ENCODE measurements around the gene DBX1.

Gene DBX1

DNA sequence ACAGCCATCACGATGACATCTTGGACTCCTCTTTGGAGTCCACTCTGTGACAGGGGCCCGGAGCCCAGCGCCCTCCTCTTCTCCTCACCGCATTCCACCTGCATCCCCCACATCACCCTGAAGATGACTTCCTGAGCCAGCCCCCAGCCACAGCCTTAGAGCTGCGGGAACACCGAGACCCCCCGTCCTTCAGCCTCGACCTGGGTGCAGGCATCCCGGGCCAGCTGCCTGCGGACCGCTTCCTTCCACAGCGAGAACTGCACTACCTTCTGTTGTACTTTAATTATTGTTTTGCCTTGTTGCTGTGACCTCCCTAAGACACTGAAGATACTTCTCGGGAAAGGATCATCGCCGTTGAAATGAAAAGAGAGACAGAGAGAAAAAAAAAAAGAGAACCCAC is 42.1 kb downstream of the DBX1 start:
- no peak for DNase-seq
- Histone ChIP-seq H3K9me3 (replicated peaks; ENCODE audit: insufficient read depth, low read length) (no peaks in the 10 kb centered on the region), H3F3A (ENCODE audit: insufficient read depth, low read length) (no peaks in the 10 kb centered on the region), H3K9me2 (replicated peaks; ENCODE audit: insufficient read depth, low read length) (no peaks in the 10 kb centered on the region), H2AFZ (ENCODE audit: low read length) (no peak overlapping the region), H3K9ac (ENCODE audit: low read length) (no peak overlapping the region), H3K79me2 (ENCODE audit: low read length) (no peaks in the 10 kb centered on the region), H3K27ac (ENCODE audit: low read length) (no peak overlapping the region), H4K20me1 (ENCODE audit: insufficient read depth, low read length) (no peaks in the 10 kb centered on the region), H3K27me3 (replicated peaks; ENCODE audit: insufficient read depth, low read length) (no peaks in the 10 kb centered on the region), H3K4me3 (ENCODE audit: low read length) (no peak overlapping the region), H3K4me2 (ENCODE audit: low read depth, low read length) (no peak overlapping the region), H3K36me3 (replicated peaks; ENCODE audit: insufficient read depth, low read length) (no peaks in the 10 kb centered on the region), H3K4me1 (ENCODE audit: low read length) (no peaks in the 10 kb centered on the region)
- TF ChIP-seq EZH2phosphoT487 (IDR thresholded peaks at IDR 0.05; ENCODE audit: low read length) = no peak
- no peak for TF ChIP-seq EZH2 (optimal IDR thresholded peaks at IDR 0.05; ENCODE audit: low read depth, low read length)
- TF ChIP-seq CTCF (IDR thresholded peaks at IDR 0.05; ENCODE audit: low read length) = no peak

GRCh38 chr11:20117291-20117690 is 43.0 kb downstream of the DBX1 start:
- Histone ChIP-seq H3K36me3 (replicated peaks; ENCODE audit: insufficient read depth, low read length) (no peaks in the 10 kb centered on the region), H2AFZ (ENCODE audit: low read length) (no peak overlapping the region), H3K79me2 (ENCODE audit: low read length) (no peaks in the 10 kb centered on the region), H4K20me1 (ENCODE audit: insufficient read depth, low read length) (no peaks in the 10 kb centered on the region), H3K9ac (ENCODE audit: low read length) (no peak overlapping the region), H3K4me2 (ENCODE audit: low read depth, low read length) (no peak overlapping the region), H3K9me3 (replicated peaks; ENCODE audit: insufficient read depth, low read length) (no peaks in the 10 kb centered on the region), H3K4me3 (ENCODE audit: low read length) (no peak overlapping the region), H3K9me2 (replicated peaks; ENCODE audit: insufficient read depth, low read length) (no peaks in the 10 kb centered on the region), H3K27me3 (replicated peaks; ENCODE audit: insufficient read depth, low read length) (no peaks in the 10 kb centered on the region), H3F3A (ENCODE audit: insufficient read depth, low read length) (no peaks in the 10 kb centered on the region), H3K27ac (ENCODE audit: low read length) (no peak overlapping the region), H3K4me1 (ENCODE audit: low read length) (no peaks in the 10 kb centered on the region)
- no peak for DNase-seq
- no peak for TF ChIP-seq EZH2 (optimal IDR thresholded peaks at IDR 0.05; ENCODE audit: low read depth, low read length)
- TF ChIP-seq CTCF (IDR thresholded peaks at IDR 0.05; ENCODE audit: low read length) = no peak
- no peak for TF ChIP-seq EZH2phosphoT487 (IDR thresholded peaks at IDR 0.05; ENCODE audit: low read length)

DNA sequence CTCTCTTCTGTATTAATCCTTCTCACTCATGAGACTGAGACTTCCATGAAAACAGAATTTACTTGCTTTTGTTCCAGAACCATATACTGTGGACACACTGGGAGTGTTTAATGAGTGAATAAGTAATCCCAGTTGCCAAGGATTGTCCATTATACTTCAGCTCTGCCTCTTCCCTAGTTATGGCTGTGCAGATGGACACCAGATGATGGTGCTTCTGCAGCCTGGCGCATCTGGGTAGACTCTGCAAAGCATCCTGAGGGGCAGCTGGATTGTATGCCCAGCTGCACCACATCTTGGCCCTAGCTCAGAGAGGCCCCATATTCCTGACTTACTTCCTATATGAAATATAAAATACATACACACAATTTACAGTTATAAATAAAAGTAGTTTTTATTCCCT is 43.5 kb downstream of the DBX1 start:
- H4K20me1 ChIP-seq (ENCODE audit: insufficient read depth, low read length) = no peaks in the 10 kb centered on the region
- no peak overlapping the region for H3K9ac ChIP-seq (ENCODE audit: low read length)
- no peak overlapping the region for H3K27ac ChIP-seq (ENCODE audit: low read length)
- no peak overlapping the region for H3K4me2 ChIP-seq (ENCODE audit: low read depth, low read length)
- H3K79me2 ChIP-seq (ENCODE audit: low read length) = no peaks in the 10 kb centered on the region
- H3K9me3 ChIP-seq (replicated peaks; ENCODE audit: insufficient read depth, low read length) = no peaks in the 10 kb centered on the region
- no peak for TF ChIP-seq CTCF (IDR thresholded peaks at IDR 0.05; ENCODE audit: low read length)
- TF ChIP-seq EZH2 (optimal IDR thresholded peaks at IDR 0.05; ENCODE audit: low read depth, low read length) = no peak
- TF ChIP-seq EZH2phosphoT487 (IDR thresholded peaks at IDR 0.05; ENCODE audit: low read length) = no peak
- H3K4me3 ChIP-seq (ENCODE audit: low read length) = no peak overlapping the region
- no peaks in the 10 kb centered on the region for H3K27me3 ChIP-seq (replicated peaks; ENCODE audit: insufficient read depth, low read length)
- no peaks in the 10 kb centered on the region for H3K4me1 ChIP-seq (ENCODE audit: low read length)
- H2AFZ ChIP-seq (ENCODE audit: low read length) = no peak overlapping the region
- no peaks in the 10 kb centered on the region for H3K36me3 ChIP-seq (replicated peaks; ENCODE audit: insufficient read depth, low read length)
- DNase-seq = no peak
- H3K9me2 ChIP-seq (replicated peaks; ENCODE audit: insufficient read depth, low read length) = no peaks in the 10 kb centered on the region
- H3F3A ChIP-seq (ENCODE audit: insufficient read depth, low read length) = no peaks in the 10 kb centered on the region
